ENCODE data around the gene PTEN.
A peak's percentile ranks its signal among the peaks of the same experiment; 100 is the strongest.

The PTEN gene

GRCh38 chr10:87928996-87929395 lies 65.6 kb downstream of the PTEN start:
- peaks cover 8% of the 10 kb centered on the region for H3K36me3 ChIP-seq (ENCODE audit: insufficient read depth)
- H3K4me1 ChIP-seq (ENCODE audit: low read depth, poor library complexity, severe bottlenecking), result peaks cover 89% of the 10 kb centered on the region
- peaks cover 93% of the 10 kb centered on the region for H3K79me2 ChIP-seq (ENCODE audit: insufficient read depth, low read depth)
- no peaks in the 10 kb centered on the region for H3K27me3 ChIP-seq (ENCODE audit: insufficient read depth, low read depth)
- H3K4me2 ChIP-seq, result peak overlapping the region; percentile 26
- H3K9ac ChIP-seq, result no peak overlapping the region
- no peak overlapping the region for H3K27ac ChIP-seq
- TF ChIP-seq, protein P1, sequence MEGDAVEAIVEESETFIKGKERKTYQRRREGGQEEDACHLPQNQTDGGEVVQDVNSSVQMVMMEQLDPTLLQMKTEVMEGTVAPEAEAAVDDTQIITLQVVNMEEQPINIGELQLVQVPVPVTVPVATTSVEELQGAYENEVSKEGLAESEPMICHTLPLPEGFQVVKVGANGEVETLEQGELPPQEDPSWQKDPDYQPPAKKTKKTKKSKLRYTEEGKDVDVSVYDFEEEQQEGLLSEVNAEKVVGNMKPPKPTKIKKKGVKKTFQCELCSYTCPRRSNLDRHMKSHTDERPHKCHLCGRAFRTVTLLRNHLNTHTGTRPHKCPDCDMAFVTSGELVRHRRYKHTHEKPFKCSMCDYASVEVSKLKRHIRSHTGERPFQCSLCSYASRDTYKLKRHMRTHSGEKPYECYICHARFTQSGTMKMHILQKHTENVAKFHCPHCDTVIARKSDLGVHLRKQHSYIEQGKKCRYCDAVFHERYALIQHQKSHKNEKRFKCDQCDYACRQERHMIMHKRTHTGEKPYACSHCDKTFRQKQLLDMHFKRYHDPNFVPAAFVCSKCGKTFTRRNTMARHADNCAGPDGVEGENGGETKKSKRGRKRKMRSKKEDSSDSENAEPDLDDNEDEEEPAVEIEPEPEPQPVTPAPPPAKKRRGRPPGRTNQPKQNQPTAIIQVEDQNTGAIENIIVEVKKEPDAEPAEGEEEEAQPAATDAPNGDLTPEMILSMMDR (conservative IDR thresholded peaks at IDR 0.05; ENCODE audit: low read depth, low read length), result no peak
- H4K20me1 ChIP-seq (ENCODE audit: insufficient read depth), result peaks cover 61% of the 10 kb centered on the region
- no peak overlapping the region for H2AFZ ChIP-seq (ENCODE audit: low read depth)
- H3K4me3 ChIP-seq (IDR thresholded peaks at IDR 0.05; ENCODE audit: insufficient read depth, low read depth, low read length), result no peak overlapping the region

DNA sequence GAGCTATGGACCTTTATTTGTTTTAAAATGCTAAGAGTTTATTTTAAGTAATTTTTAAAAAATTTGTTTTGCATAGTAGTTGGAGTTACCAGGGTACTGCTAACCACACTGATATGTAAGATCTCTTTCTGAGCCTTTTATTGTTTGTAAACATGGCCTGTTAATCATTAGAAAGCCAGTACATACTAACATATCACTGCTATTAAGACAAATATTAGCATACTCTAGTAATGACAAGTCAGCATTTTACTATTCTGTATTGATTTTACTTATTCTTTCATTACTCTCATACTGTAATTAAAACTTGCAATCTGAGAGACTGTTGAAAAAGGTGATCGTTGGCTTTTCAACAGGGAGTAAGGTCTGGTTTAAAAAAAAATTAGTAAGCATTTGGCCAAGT lies 66.7 kb downstream of the PTEN start:
- TF ChIP-seq, protein P1 (conservative IDR thresholded peaks at IDR 0.05; ENCODE audit: low read depth, low read length), result no peak
- H2AFZ ChIP-seq (ENCODE audit: low read depth), result no peak overlapping the region
- peaks cover 85% of the 10 kb centered on the region for H3K4me1 ChIP-seq (ENCODE audit: low read depth, poor library complexity, severe bottlenecking)
- no peak overlapping the region for H3K9ac ChIP-seq
- peaks cover 92% of the 10 kb centered on the region for H3K79me2 ChIP-seq (ENCODE audit: insufficient read depth, low read depth)
- no peak overlapping the region for H3K4me3 ChIP-seq (IDR thresholded peaks at IDR 0.05; ENCODE audit: insufficient read depth, low read depth, low read length)
- H4K20me1 ChIP-seq (ENCODE audit: insufficient read depth), result peaks cover 51% of the 10 kb centered on the region
- no peaks in the 10 kb centered on the region for H3K27me3 ChIP-seq (ENCODE audit: insufficient read depth, low read depth)
- H3K4me2 ChIP-seq, result no peak overlapping the region
- H3K27ac ChIP-seq, result no peak overlapping the region
- H3K36me3 ChIP-seq (ENCODE audit: insufficient read depth), result peaks cover 5% of the 10 kb centered on the region; the same call in 1 of the 2 replicates

DNA sequence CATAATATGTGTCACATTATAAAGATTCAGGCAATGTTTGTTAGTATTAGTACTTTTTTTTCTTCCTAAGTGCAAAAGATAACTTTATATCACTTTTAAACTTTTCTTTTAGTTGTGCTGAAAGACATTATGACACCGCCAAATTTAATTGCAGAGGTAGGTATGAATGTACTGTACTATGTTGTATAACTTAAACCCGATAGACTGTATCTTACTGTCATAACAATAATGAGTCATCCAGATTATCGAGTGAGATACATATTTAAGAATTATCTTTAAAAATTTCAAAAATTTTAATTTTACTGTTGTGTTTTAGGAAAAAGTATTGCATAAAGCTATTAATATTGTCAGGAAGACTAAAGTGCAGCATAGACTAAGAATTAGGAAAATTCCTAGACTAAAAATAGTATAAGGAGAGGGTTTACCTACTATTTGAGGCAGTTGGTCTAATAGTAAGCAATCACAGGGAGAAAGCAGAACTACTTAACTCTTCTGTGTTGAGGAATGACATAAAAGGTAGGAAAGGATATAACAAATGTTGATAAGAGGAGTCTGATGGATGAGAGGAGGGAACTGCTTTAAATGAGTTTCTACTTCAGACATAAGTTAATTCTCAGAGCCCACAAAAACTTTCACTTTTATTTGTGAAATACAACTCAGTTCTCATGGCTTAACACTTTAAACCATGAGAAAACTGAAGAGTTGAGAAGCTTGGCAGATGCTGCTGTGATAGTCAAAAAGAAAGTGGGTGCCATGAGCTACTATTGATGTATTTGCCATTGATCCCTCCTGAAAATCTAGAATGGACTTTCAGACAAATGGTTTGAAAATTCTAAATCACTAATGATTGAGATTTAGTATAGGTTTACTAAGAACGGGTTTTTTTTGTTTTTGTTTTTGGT lies 67.8 kb downstream of the PTEN start:
- Histone ChIP-seq H3K4me3 (IDR thresholded peaks at IDR 0.05; ENCODE audit: insufficient read depth, low read depth, low read length) (no peak overlapping the region), H3K27ac (no peak overlapping the region), H2AFZ (ENCODE audit: low read depth) (no peak overlapping the region), H3K4me2 (no peak overlapping the region), H3K4me1 (ENCODE audit: low read depth, poor library complexity, severe bottlenecking) (peaks cover 85% of the 10 kb centered on the region), H3K79me2 (ENCODE audit: insufficient read depth, low read depth) (peaks cover 91% of the 10 kb centered on the region), H3K9ac (no peak overlapping the region), H3K27me3 (ENCODE audit: insufficient read depth, low read depth) (no peaks in the 10 kb centered on the region), H3K36me3 (ENCODE audit: insufficient read depth) (no peaks in the 10 kb centered on the region; the same call in 1 of the 2 replicates), H4K20me1 (ENCODE audit: insufficient read depth) (peaks cover 45% of the 10 kb centered on the region)
- TF ChIP-seq, protein P1 (conservative IDR thresholded peaks at IDR 0.05; ENCODE audit: low read depth, low read length), result no peak

DNA sequence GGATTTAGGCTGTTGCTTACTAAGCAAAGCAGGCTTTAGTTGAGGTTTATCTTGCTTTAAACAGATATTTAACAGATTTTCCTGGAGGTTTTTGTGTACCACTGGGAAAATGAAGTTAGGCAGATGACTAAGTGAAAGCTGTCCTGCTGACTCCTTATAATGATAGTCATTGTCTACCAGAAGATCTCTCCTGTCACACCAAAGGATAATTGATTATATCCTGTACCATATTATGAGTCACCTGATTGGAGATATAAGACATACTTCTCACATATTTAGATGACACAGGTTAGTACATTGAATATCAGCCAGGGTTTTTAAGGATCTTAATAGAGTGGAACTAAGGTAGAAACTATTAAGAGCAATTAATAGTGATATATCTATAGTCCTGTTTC lies 68.4 kb downstream of the PTEN start:
- H4K20me1 ChIP-seq (ENCODE audit: insufficient read depth), result peaks cover 45% of the 10 kb centered on the region
- peaks cover 91% of the 10 kb centered on the region for H3K79me2 ChIP-seq (ENCODE audit: insufficient read depth, low read depth)
- no peaks in the 10 kb centered on the region; the same call in 1 of the 2 replicates for H3K36me3 ChIP-seq (ENCODE audit: insufficient read depth)
- no peak overlapping the region for H3K9ac ChIP-seq
- peaks cover 84% of the 10 kb centered on the region for H3K4me1 ChIP-seq (ENCODE audit: low read depth, poor library complexity, severe bottlenecking)
- no peak overlapping the region for H2AFZ ChIP-seq (ENCODE audit: low read depth)
- no peaks in the 10 kb centered on the region for H3K27me3 ChIP-seq (ENCODE audit: insufficient read depth, low read depth)
- H3K4me2 ChIP-seq, result no peak overlapping the region
- no peak overlapping the region for H3K4me3 ChIP-seq (IDR thresholded peaks at IDR 0.05; ENCODE audit: insufficient read depth, low read depth, low read length)
- TF ChIP-seq, protein P1 (conservative IDR thresholded peaks at IDR 0.05; ENCODE audit: low read depth, low read length), result no peak
- H3K27ac ChIP-seq, result no peak overlapping the region

Data from KMS-11 (cell line).